Measurements from ENCODE around the gene CD28.

DNA sequence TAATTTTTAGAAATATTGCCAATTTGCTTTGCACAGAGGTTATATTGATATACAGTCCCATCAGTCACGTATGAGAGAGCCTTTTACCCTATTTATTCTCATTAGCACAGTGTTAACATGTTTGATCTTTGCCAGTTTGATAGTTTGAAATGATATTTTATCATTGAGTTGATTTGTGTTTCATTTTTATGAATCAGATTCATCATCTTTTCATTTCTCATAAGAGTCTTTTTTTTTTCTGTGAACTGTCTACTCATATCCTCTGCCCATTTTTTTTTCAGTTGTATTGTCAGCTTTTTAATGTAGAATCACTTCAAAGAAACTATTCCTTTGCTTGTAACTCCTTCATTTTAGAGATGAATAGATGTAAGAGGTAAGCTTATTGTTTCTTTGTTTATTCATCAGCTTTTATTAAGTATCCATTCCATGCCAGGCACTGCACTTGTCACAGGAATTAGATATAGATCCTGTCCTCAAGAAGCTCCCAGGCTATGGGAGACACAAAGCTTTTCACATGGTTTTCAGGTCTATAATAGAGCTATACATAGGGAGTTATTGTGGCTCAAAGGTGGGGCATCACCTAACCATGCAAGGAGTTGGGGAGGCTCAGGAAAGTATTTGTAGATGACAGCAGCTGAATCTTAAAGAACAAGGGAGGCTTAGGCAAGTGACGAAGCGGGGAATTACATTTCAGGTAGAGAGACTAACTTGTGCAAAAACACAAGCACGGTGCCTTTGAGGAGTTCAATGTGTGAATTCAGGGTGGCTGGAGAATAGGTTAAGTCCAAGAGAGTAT lies 42.1 kb downstream of the CD28 start:
- TF ChIP-seq, protein P1, sequence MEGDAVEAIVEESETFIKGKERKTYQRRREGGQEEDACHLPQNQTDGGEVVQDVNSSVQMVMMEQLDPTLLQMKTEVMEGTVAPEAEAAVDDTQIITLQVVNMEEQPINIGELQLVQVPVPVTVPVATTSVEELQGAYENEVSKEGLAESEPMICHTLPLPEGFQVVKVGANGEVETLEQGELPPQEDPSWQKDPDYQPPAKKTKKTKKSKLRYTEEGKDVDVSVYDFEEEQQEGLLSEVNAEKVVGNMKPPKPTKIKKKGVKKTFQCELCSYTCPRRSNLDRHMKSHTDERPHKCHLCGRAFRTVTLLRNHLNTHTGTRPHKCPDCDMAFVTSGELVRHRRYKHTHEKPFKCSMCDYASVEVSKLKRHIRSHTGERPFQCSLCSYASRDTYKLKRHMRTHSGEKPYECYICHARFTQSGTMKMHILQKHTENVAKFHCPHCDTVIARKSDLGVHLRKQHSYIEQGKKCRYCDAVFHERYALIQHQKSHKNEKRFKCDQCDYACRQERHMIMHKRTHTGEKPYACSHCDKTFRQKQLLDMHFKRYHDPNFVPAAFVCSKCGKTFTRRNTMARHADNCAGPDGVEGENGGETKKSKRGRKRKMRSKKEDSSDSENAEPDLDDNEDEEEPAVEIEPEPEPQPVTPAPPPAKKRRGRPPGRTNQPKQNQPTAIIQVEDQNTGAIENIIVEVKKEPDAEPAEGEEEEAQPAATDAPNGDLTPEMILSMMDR (IDR thresholded peaks at IDR 0.05 in 2 of 3, conservative IDR thresholded peaks at IDR 0.05 in 1 of 3; ENCODE audit: insufficient read depth in 2 of 3, low read depth in 1 of 3, low read length in 3 of 3) = no peak
- TF ChIP-seq, protein P2, sequence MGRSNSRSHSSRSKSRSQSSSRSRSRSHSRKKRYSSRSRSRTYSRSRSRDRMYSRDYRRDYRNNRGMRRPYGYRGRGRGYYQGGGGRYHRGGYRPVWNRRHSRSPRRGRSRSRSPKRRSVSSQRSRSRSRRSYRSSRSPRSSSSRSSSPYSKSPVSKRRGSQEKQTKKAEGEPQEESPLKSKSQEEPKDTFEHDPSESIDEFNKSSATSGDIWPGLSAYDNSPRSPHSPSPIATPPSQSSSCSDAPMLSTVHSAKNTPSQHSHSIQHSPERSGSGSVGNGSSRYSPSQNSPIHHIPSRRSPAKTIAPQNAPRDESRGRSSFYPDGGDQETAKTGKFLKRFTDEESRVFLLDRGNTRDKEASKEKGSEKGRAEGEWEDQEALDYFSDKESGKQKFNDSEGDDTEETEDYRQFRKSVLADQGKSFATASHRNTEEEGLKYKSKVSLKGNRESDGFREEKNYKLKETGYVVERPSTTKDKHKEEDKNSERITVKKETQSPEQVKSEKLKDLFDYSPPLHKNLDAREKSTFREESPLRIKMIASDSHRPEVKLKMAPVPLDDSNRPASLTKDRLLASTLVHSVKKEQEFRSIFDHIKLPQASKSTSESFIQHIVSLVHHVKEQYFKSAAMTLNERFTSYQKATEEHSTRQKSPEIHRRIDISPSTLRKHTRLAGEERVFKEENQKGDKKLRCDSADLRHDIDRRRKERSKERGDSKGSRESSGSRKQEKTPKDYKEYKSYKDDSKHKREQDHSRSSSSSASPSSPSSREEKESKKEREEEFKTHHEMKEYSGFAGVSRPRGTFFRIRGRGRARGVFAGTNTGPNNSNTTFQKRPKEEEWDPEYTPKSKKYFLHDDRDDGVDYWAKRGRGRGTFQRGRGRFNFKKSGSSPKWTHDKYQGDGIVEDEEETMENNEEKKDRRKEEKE (IDR thresholded peaks at IDR 0.05; ENCODE audit: borderline replicate concordance in 1 of 2, control insufficient read depth in 1 of 2, low read depth in 2 of 2, low read length in 1 of 2) = no peak

All from K562 (cell line).